Natural killer cell (primary cell): ENCODE measurements around the gene LGALS14. TPM values are rescaled to one million over a fixed set of nuclear protein-coding genes. Genes with fewer than 3 reads are reported as not detected.

Experiments
- ATAC-seq, 3 donors: fragments of 150-1000 bp in 2 of 3; fragments of 200-7000 bp in 1 of 3; cut with Tn5 transposase; 1 replicate in 1 of 3; 2 replicates in 2 of 3; pipeline ENCODE4 v1.10.0; 2021; ENCODE audit warnings: mild to moderate bottlenecking in 2 of 3, moderate library complexity in 2 of 3
- DNase-seq, 2 donors: peaks; one replicate each; pipeline versions ENCODE4 v3.0.0 to v3.0.0-alpha.2; 2013 to 2021; ENCODE audit warnings: mixed read lengths in 1 of 2
- H3K27ac ChIP-seq: one replicate; pipeline ENCODE4 v1.5.1; 2013; ENCODE audit warnings: mild to moderate bottlenecking, low read length
- H3K27me3 ChIP-seq: one replicate; pipeline ENCODE4 v1.6.1; 2013; ENCODE audit warnings: low read length; ENCODE audit not compliant: control insufficient read depth, insufficient read depth
- H3K36me3 ChIP-seq: one replicate; pipeline ENCODE4 v1.6.1; 2013; ENCODE audit warnings: low read length; ENCODE audit not compliant: control insufficient read depth, insufficient read depth
- H3K4me1 ChIP-seq: one replicate; pipeline ENCODE4 v1.6.1; 2013; ENCODE audit warnings: low read length; ENCODE audit not compliant: control insufficient read depth, insufficient read depth
- H3K4me3 ChIP-seq: one replicate; pipeline ENCODE4 v1.5.1; 2013; ENCODE audit warnings: low read length
- H3K9me3 ChIP-seq: one replicate; pipeline ENCODE4 v1.6.1; 2013; ENCODE audit warnings: low read length; ENCODE audit not compliant: control insufficient read depth, insufficient read depth
- H3K27ac Mint-ChIP-seq, 2 donors: one replicate each; pipeline ENCODE4 v1.8.0; 2022; ENCODE audit warnings: mild to moderate bottlenecking in 2 of 2, mixed read lengths in 2 of 2, moderate library complexity in 1 of 2
- H3K27me3 Mint-ChIP-seq, 2 donors: one replicate each; pipeline ENCODE4 v1.8.0; 2022; ENCODE audit warnings: low read depth in 2 of 2, mixed read lengths in 2 of 2
- H3K36me3 Mint-ChIP-seq: one replicate; pipeline ENCODE4 v1.8.0; 2022; ENCODE audit warnings: mixed read lengths
- H3K4me1 Mint-ChIP-seq, 2 donors: one replicate each; pipeline ENCODE4 v1.8.0; 2022; ENCODE audit warnings: mixed read lengths in 2 of 2
- H3K4me3 Mint-ChIP-seq: one replicate; pipeline ENCODE4 v1.8.0; 2022; ENCODE audit warnings: mild to moderate bottlenecking, moderate library complexity, mixed read lengths
- H3K9me3 Mint-ChIP-seq, 2 donors: one replicate each; pipeline ENCODE4 v1.8.0; 2022; ENCODE audit warnings: mixed read lengths in 2 of 2
- WGBS: methylation state at CpG from one replicate; pipeline ENCODE4 v1.1.7; 2013; ENCODE audit warnings: missing lambda C conversion rate; ENCODE audit not compliant: insufficient coverage; 5-methylcytosine and 5-hydroxymethylcytosine counted together
- intact Hi-C: fragments of 100-400 bp; cut with micrococcal nuclease; formaldehyde crosslinking; loops from one replicate; pipeline ENCODE4 v1.14.2; 2022
- total RNA-seq, 4 donors: library from RNA; stranded (reverse); fragments of 120-200 nt in 1 of 4; gene quantifications; one replicate each; pipeline versions ENCODE4 v1.2.3 to v1.2.4, GENCODE V29; 2013 to 2022
- TF ChIP-seq, protein P1 (sequence below): fragments of 200-600 bp; IDR thresholded peaks from one replicate; pipeline ENCODE4 v1.8.0; 2022; ENCODE audit warnings: antibody characterized with exemption

Gene LGALS14
- total RNA-seq, 3 donors from 2014 or later (not counting 1 experiment from before 2014, with no cell fraction given) = not detected

DNA sequence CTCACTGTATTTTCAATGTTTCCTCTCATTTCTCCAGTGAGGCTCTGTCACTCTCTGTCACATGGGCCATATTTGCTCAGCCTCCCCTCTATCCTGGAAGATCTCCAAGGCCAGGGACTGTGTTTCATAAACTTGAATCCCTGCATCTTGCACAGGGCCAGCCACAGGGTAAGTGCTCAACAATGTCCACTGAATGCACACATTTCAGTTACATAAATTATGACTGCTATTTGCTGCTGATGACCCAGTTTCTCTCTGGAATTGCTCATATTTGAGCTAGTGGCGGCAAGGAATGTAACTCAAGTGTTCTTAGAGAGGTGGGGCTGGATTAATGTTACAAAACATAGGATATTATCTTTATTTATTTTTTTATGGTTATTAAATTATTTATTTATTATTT is 27.4 kb downstream of the LGALS14 start:
- H3K27ac ChIP-seq = no peak overlapping the region
- intact Hi-C loops = no loop called here
- WGBS = no CpG with 5 or more reads among the region's 1 CpG
- DNase-seq (no peak), ATAC-seq (no peak)
- H3K4me3 ChIP-seq = no peak overlapping the region
- H3K4me1 Mint-ChIP-seq = no peaks in the 10 kb centered on the region
- H3K27me3 Mint-ChIP-seq = peaks cover 12 to 22% of the 10 kb centered on the region in 2 donors
- no peaks in the 10 kb centered on the region for H3K9me3 Mint-ChIP-seq
- no peaks in the 10 kb centered on the region for H3K4me1 ChIP-seq
- no peak overlapping the region for H3K27ac Mint-ChIP-seq
- H3K4me3 Mint-ChIP-seq = no peak overlapping the region
- no peaks in the 10 kb centered on the region for H3K27me3 ChIP-seq
- TF ChIP-seq, protein P1, sequence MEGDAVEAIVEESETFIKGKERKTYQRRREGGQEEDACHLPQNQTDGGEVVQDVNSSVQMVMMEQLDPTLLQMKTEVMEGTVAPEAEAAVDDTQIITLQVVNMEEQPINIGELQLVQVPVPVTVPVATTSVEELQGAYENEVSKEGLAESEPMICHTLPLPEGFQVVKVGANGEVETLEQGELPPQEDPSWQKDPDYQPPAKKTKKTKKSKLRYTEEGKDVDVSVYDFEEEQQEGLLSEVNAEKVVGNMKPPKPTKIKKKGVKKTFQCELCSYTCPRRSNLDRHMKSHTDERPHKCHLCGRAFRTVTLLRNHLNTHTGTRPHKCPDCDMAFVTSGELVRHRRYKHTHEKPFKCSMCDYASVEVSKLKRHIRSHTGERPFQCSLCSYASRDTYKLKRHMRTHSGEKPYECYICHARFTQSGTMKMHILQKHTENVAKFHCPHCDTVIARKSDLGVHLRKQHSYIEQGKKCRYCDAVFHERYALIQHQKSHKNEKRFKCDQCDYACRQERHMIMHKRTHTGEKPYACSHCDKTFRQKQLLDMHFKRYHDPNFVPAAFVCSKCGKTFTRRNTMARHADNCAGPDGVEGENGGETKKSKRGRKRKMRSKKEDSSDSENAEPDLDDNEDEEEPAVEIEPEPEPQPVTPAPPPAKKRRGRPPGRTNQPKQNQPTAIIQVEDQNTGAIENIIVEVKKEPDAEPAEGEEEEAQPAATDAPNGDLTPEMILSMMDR = no peak
- H3K9me3 ChIP-seq = no peaks in the 10 kb centered on the region
- no peaks in the 10 kb centered on the region for H3K36me3 Mint-ChIP-seq
- no peaks in the 10 kb centered on the region for H3K36me3 ChIP-seq

DNA sequence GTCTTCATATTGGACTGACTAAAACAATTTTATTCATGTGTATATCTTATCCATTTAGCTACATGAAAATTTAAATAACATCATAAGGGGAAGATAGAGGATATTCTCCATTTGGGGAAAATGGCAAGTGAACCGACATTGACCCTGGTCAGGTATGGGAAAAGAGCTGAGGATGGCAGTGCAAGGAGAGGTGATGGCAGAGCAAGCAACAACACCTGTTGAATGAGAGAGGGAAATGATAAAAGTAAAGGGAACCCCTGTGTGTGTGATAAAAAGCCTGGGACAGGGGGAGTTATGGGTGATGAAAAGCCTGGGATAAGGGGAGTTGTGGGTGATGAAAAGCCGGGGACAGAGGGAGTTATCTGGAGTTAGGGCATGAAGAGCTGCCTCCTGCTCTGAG is 29.6 kb downstream of the LGALS14 start:
- Mint-ChIP-seq H3K27me3 (peaks cover 13 to 19% of the 10 kb centered on the region in 2 donors), H3K27ac (no peak overlapping the region), H3K4me3 (no peak overlapping the region), H3K36me3 (no peaks in the 10 kb centered on the region), H3K9me3 (no peaks in the 10 kb centered on the region), H3K4me1 (no peaks in the 10 kb centered on the region)
- no peak overlapping the region for H3K4me3 ChIP-seq
- no peaks in the 10 kb centered on the region for H3K36me3 ChIP-seq
- WGBS = 86% methylated on average over 2 of the region's 2 CpGs
- TF ChIP-seq, protein P1 = no peak
- H3K9me3 ChIP-seq = no peaks in the 10 kb centered on the region
- no peaks in the 10 kb centered on the region for H3K4me1 ChIP-seq
- intact Hi-C loops = no loop called here
- no peak overlapping the region for H3K27ac ChIP-seq
- no peaks in the 10 kb centered on the region for H3K27me3 ChIP-seq
- DNase-seq (no peak), ATAC-seq (no peak)

DNA sequence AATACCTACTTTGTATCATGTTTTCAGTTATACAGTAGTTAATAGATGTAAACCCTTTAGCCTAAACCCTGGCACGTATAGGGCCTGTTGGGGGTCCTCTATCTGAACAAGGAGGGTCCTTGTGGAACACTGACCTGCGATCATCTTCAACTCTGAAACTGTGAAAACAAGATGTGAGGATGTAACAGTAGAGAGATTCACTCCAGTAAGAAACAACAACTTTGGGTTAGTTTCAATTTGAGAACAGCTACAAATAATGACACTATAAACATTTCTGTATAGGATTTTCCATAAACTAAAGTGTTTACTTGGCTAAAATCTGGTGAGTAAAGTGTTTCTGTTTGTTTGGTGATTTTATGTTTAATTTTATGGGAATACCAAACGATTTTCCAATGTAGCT is 31.4 kb downstream of the LGALS14 start:
- Histone ChIP-seq H3K4me1 (no peaks in the 10 kb centered on the region), H3K4me3 (no peak overlapping the region), H3K9me3 (no peaks in the 10 kb centered on the region), H3K27me3 (no peaks in the 10 kb centered on the region), H3K36me3 (no peaks in the 10 kb centered on the region), H3K27ac (no peak overlapping the region)
- Mint-ChIP-seq H3K4me1 (no peaks in the 10 kb centered on the region), H3K27ac (no peak overlapping the region), H3K9me3 (no peaks in the 10 kb centered on the region), H3K4me3 (no peak overlapping the region), H3K27me3 (peaks cover 13 to 28% of the 10 kb centered on the region in 2 donors), H3K36me3 (no peaks in the 10 kb centered on the region)
- WGBS = 80% methylated on average over 1 of the region's 3 CpGs
- DNase-seq (no peak), ATAC-seq (no peak)
- TF ChIP-seq, protein P1 = no peak
- intact Hi-C loops = no loop called here

DNA sequence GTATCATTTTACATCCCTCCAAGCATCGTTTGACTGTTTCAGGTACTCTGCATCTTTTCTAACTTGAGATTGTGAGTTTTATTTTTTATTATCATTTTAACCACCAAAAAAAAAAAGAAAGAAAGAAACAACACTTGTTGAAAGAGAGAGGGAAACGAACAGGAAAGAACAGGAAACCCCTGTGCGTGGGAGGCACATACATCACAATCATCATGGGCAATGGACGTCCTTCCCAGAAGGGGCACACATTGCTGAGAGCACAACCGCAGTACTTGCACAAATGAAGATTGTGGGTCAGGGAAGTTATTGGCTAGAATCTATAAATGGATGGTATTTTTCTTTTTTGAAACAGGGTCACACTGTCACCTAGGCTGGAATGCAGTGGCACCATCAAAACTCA is 31.8 kb downstream of the LGALS14 start:
- Mint-ChIP-seq H3K36me3 (no peaks in the 10 kb centered on the region), H3K4me1 (no peaks in the 10 kb centered on the region), H3K9me3 (no peaks in the 10 kb centered on the region), H3K4me3 (no peak overlapping the region), H3K27ac (no peak overlapping the region), H3K27me3 (peaks cover 13 to 28% of the 10 kb centered on the region in 2 donors)
- TF ChIP-seq, protein P1 = no peak
- no peaks in the 10 kb centered on the region for H3K36me3 ChIP-seq
- H3K4me1 ChIP-seq = no peaks in the 10 kb centered on the region
- WGBS = 48% methylated on average over 4 of the region's 5 CpGs
- H3K4me3 ChIP-seq = no peak overlapping the region
- H3K9me3 ChIP-seq = no peaks in the 10 kb centered on the region
- DNase-seq (no peak), ATAC-seq (no peak)
- intact Hi-C loops = no loop called here
- no peak overlapping the region for H3K27ac ChIP-seq
- no peaks in the 10 kb centered on the region for H3K27me3 ChIP-seq
